Heart left ventricle (tissue), 16 donors: ENCODE data around the gene WDR90. TPM values are rescaled to one million over a fixed set of nuclear protein-coding genes. Genes with fewer than 3 reads are reported as not detected.

Experiments
- ATAC-seq, 4 donors: fragments of 200-7000 bp; cut with Tn5 transposase; one replicate each; pipeline ENCODE4 v1.9.1; 2020 to 2022; ENCODE audit warnings: moderate library complexity in 4 of 4, mild to moderate bottlenecking in 3 of 4, moderate number of reproducible peaks in 1 of 4
- DNase-seq, 5 donors: peaks; one replicate each; pipeline ENCODE4 v3.0.0-alpha.2; 2020
- H3K27ac ChIP-seq, 12 donors: fragments of 200-600 bp; sonication (generic) in 4 of 12; one replicate each; pipeline versions ENCODE4 v1.5.0 to v1.8.0; 2016 to 2022; ENCODE audit warnings: mild to moderate bottlenecking in 2 of 12
- H3K27me3 ChIP-seq, 9 donors: fragments of 200-600 bp; sonication (generic) in 2 of 9; one replicate each; pipeline versions ENCODE4 v1.5.1 to v1.8.0; 2016 to 2022; ENCODE audit warnings: mild to moderate bottlenecking in 3 of 9
- H3K36me3 ChIP-seq, 9 donors: fragments of 200-600 bp; sonication (generic) in 2 of 9; one replicate each; pipeline versions ENCODE4 v1.5.0 to v1.8.0; 2018 to 2022; ENCODE audit warnings: mild to moderate bottlenecking in 2 of 9
- H3K4me1 ChIP-seq, 12 donors: fragments of 200-600 bp; sonication (generic) in 4 of 12; one replicate each; pipeline versions ENCODE4 v1.5.0 to v1.8.0; 2016 to 2022; ENCODE audit warnings: mild to moderate bottlenecking in 3 of 12
- H3K4me3 ChIP-seq, 12 donors: fragments of 200-600 bp; sonication (generic) in 4 of 12; one replicate each; pipeline versions ENCODE4 v1.5.0 to v1.8.0; 2017 to 2022; ENCODE audit warnings: mild to moderate bottlenecking in 9 of 12, moderate library complexity in 4 of 12
- H3K9me3 ChIP-seq, 12 donors: fragments of 200-600 bp; sonication (generic) in 4 of 12; one replicate each; pipeline versions ENCODE4 v1.5.0 to v1.8.0; 2016 to 2022; ENCODE audit warnings: mild to moderate bottlenecking in 1 of 12
- CTCF ChIP-seq, 12 donors: fragments of 200-600 bp; sonication (generic) in 4 of 12; IDR thresholded peaks; one replicate each; pipeline versions ENCODE4 v1.5.0 to v1.8.0; 2018 to 2022; ENCODE audit warnings: antibody characterized with exemption in 12 of 12, mild to moderate bottlenecking in 5 of 12
- POLR2A ChIP-seq, 2 donors: fragments of 450-650 bp; IDR thresholded peaks; one replicate each; pipeline ENCODE4 v1.6.1; 2017; ENCODE audit warnings: antibody characterized with exemption in 2 of 2, mild to moderate bottlenecking in 2 of 2, moderate library complexity in 2 of 2
- WGBS, 4 donors: extraction: QIAGEN DNeasy Blood & Tissue Kit in 2 of 4; methylation state at CpG; one replicate each; pipeline versions ENCODE4 v1.1.5 to v1.1.7; 2013 to 2018; 5-methylcytosine and 5-hydroxymethylcytosine counted together
- intact Hi-C, 10 donors: fragments of 100-400 bp; cut with DNase I; formaldehyde crosslinking; loops; one replicate each; pipeline versions ENCODE4 v1.11.1 to v1.14.2; 2022
- polyA plus RNA-seq, 2 donors: library from polyadenylated mRNA; stranded (reverse); fragments of 200-250 nt; gene quantifications; one replicate each; pipeline ENCODE4 v1.2.3, GENCODE V29; 2013
- total RNA-seq, 9 donors: library from RNA; depleted of rRNA in 2 of 9; stranded (reverse); fragments of >200 nt in 2 of 9; fragmentation: NEBNext Ultra II Directional in 3 of 9; extraction: Animal tissue kit (Norgen Biotek cat#: 25700) in 3 of 9; gene quantifications; one replicate each; pipeline versions ENCODE4 v1.1.0 to v1.2.4, GENCODE V29; 2016 to 2023
- donor health status: ischemic (EF 13 %, LVEDD 7.1; RV severe dilation, severe dysfunction).
- donor health status: healthy with polysubstance abuse.
- donor health status: DM: no; HTN: yes; CAD: no.
- donor health status: DM: no; HTN: no; CAD: no.
- donor health status: ischemic (EF 25% LVEDD 6.9; RV normal size, moderate dysfunction).
- donor health status: ischemic (EF 25% LVEDD 5.7; RV mildly dilated, moderate dysfunction).
- donor health status: healthy.
- donor health status: DM: yes; HTN: yes; CAD: no.
- donor health status: ischemic (EF 35%, LVEDD 5.7; RV mildly dilated, moderate dysfunction).
- donor health status: nonischemic (EF 11% LVEDD 7.7; RV severe dilation, severe dysfunction).
- donor health status: DM: yes; HTN: yes; CAD: no.
- donor health status: PGD.
- donor health status: ischemic (EF 29% LVEDD 5.4; RV normal size, mild dysfunction).
- donor health status: nonischemic (EF 23%, LVEDD 6.1; RV moderate dilation, normal function).

The WDR90 gene
- total and polyA plus RNA-seq, 11 donors = 3.7 to 17.4 (median 8.6) TPM

GRCh38 chr16:642189-643049 lies 6.7 kb upstream of the WDR90 start:
- Histone ChIP-seq H3K9me3 (no peaks in the 10 kb centered on the region), H3K27me3 (no peaks in the 10 kb centered on the region), H3K36me3 (peaks cover 0 to 3% (median 0%) of the 10 kb centered on the region in 9 donors), H3K4me1 (peaks cover 0 to 68% (median 32%) of the 10 kb centered on the region in 12 donors), H3K27ac (peak overlapping the region; percentile 84 to 99 (median 94)), H3K4me3 (peak overlapping the region; percentile 59 to 94 (median 77))
- DNase-seq (peak in 4 of 5 donors; percentile 75 to 81 (median 78)), ATAC-seq (peak in 3 of 4 donors; percentile 31 to 54 (median 40))
- intact Hi-C loops = loop anchor here in 3 of 10 donors (2.0 to 10.0 kb wide), 2 partner anchors 54 to 58 kb away; no protein-coding TSS in a partner anchor
- 4 to 23% (median 7%) methylated on average over 16 to 72 of the region's 72 CpGs for WGBS, 4 donors
- TF ChIP-seq POLR2A (IDR thresholded peaks at IDR 0.05) = no peak
- no peak for TF ChIP-seq CTCF (IDR thresholded peaks at IDR 0.05)

GRCh38 chr16:643050-643368 lies 6.2 kb upstream of the WDR90 start:
- WGBS, 4 donors = 54 to 74% (median 70%) methylated on average over 7 to 13 of the region's 13 CpGs

GRCh38 chr16:644556-644955 lies 4.6 kb upstream of the WDR90 start:
- Histone ChIP-seq H3K4me1 (peaks cover 0 to 77% (median 41%) of the 10 kb centered on the region in 12 donors), H3K27me3 (no peaks in the 10 kb centered on the region), H3K9me3 (no peaks in the 10 kb centered on the region), H3K4me3 (no peak overlapping the region), H3K36me3 (peaks cover 0 to 3% (median 0%) of the 10 kb centered on the region in 9 donors), H3K27ac (peak overlapping the region in 6 of 12 donors; percentile 77 to 97 (median 92))
- intact Hi-C loops = loop anchor here in 2 of 10 donors (10.0 kb wide), 1 partner anchor 60 kb away; no protein-coding TSS in a partner anchor
- 75 to 90% (median 83%) methylated on average over 12 of the region's 12 CpGs for WGBS, 4 donors
- ATAC-seq = no peak
- DNase-seq = no peak
- TF ChIP-seq POLR2A (IDR thresholded peaks at IDR 0.05) (no peak), CTCF (IDR thresholded peaks at IDR 0.05) (no peak)

More at GRCh38 chr16:643050-643368, 6.2 kb upstream of the WDR90 start:
- no peaks in the 10 kb centered on the region for H3K27me3 ChIP-seq
- TF ChIP-seq POLR2A (IDR thresholded peaks at IDR 0.05) (no peak), CTCF (IDR thresholded peaks at IDR 0.05) (no peak)
- H3K4me3 ChIP-seq = peak overlapping the region; percentile 59 to 94 (median 77)
- H3K36me3 ChIP-seq = peaks cover 0 to 3% (median 0%) of the 10 kb centered on the region in 9 donors
- H3K4me1 ChIP-seq = peaks cover 0 to 68% (median 32%) of the 10 kb centered on the region in 12 donors
- DNase-seq (no peak), ATAC-seq (no peak)
- intact Hi-C loops = loop anchor here in 3 of 10 donors (2.0 to 10.0 kb wide), 2 partner anchors 54 to 58 kb away; no protein-coding TSS in a partner anchor
- H3K27ac ChIP-seq = peak overlapping the region; percentile 84 to 99 (median 94)
- no peaks in the 10 kb centered on the region for H3K9me3 ChIP-seq
